ENCODE measurements around the gene ZFYVE21.
A peak's percentile ranks its signal among the peaks of the same experiment; 100 is the strongest.

The ZFYVE21 gene

GRCh38 chr14:103697603-103698379 is 17.8 kb upstream of the ZFYVE21 start:
- no peaks in the 10 kb centered on the region for H3K27me3 Mint-ChIP-seq
- no peak for DNase-seq
- no peaks in the 10 kb centered on the region for H3K9me3 Mint-ChIP-seq

GRCh38 chr14:103698380-103699260 is 17.0 kb upstream of the ZFYVE21 start:
- Mint-ChIP-seq H3K36me3 (ENCODE audit: low read depth) (peaks cover 14% of the 10 kb centered on the region), H3K9me3 (no peaks in the 10 kb centered on the region), H3K4me1 (peaks cover 3% of the 10 kb centered on the region), H3K27me3 (no peaks in the 10 kb centered on the region), H3K4me3 (no peak overlapping the region), H3K27ac (no peak overlapping the region)
- ATAC-seq = no peak
- no peak for DNase-seq

More at GRCh38 chr14:103697603-103698379, 17.8 kb upstream of the ZFYVE21 start:
- no peak overlapping the region for H3K4me3 Mint-ChIP-seq
- no peak for ATAC-seq
- H3K4me1 Mint-ChIP-seq = peaks cover 3% of the 10 kb centered on the region
- H3K36me3 Mint-ChIP-seq (ENCODE audit: low read depth) = peaks cover 10% of the 10 kb centered on the region
- no peak overlapping the region for H3K27ac Mint-ChIP-seq

GRCh38 chr14:103699261-103699661 is 16.3 kb upstream of the ZFYVE21 start:
- no peak for ATAC-seq
- H3K4me1 Mint-ChIP-seq = peaks cover 3% of the 10 kb centered on the region
- no peak for DNase-seq
- peaks cover 15% of the 10 kb centered on the region for H3K36me3 Mint-ChIP-seq (ENCODE audit: low read depth)
- H3K27ac Mint-ChIP-seq = peak overlapping the region; percentile 67
- H3K27me3 Mint-ChIP-seq = no peaks in the 10 kb centered on the region
- no peak overlapping the region for H3K4me3 Mint-ChIP-seq
- H3K9me3 Mint-ChIP-seq = no peaks in the 10 kb centered on the region

GRCh38 chr14:103699901-103700752 is 15.5 kb upstream of the ZFYVE21 start:
- H3K36me3 Mint-ChIP-seq (ENCODE audit: low read depth) = peaks cover 16% of the 10 kb centered on the region
- no peaks in the 10 kb centered on the region for H3K27me3 Mint-ChIP-seq
- no peaks in the 10 kb centered on the region for H3K9me3 Mint-ChIP-seq
- peaks cover 4% of the 10 kb centered on the region for H3K4me1 Mint-ChIP-seq
- no peak overlapping the region for H3K4me3 Mint-ChIP-seq
- ATAC-seq = no peak
- no peak for DNase-seq
- H3K27ac Mint-ChIP-seq = peak overlapping the region; percentile 67

- Mint-ChIP-seq H3K27ac (no peak overlapping the region), H3K27me3 (no peaks in the 10 kb centered on the region), H3K9me3 (no peaks in the 10 kb centered on the region), H3K4me1 (peaks cover 3% of the 10 kb centered on the region), H3K4me3 (no peak overlapping the region), H3K36me3 (ENCODE audit: low read depth) (peaks cover 17% of the 10 kb centered on the region)
- ATAC-seq = no peak
- DNase-seq = no peak
Measured at GRCh38 chr14:103700753-103701490, 14.7 kb upstream of the ZFYVE21 start.

- peaks cover 1% of the 10 kb centered on the region for H3K4me1 Mint-ChIP-seq
- H3K4me3 Mint-ChIP-seq = no peak overlapping the region
- H3K9me3 Mint-ChIP-seq = no peaks in the 10 kb centered on the region
- no peak for ATAC-seq
- peak overlapping the region; percentile 67 for H3K27ac Mint-ChIP-seq
- peaks cover 17% of the 10 kb centered on the region for H3K36me3 Mint-ChIP-seq (ENCODE audit: low read depth)
- DNase-seq = no peak
- H3K27me3 Mint-ChIP-seq = no peaks in the 10 kb centered on the region
Measured at GRCh38 chr14:103702095-103702494, 13.5 kb upstream of the ZFYVE21 start.

GRCh38 chr14:103702497-103703432 is 12.8 kb upstream of the ZFYVE21 start:
- H3K27ac Mint-ChIP-seq = peak overlapping the region; percentile 41
- ATAC-seq (no peak), DNase-seq (no peak)
- no peaks in the 10 kb centered on the region for H3K9me3 Mint-ChIP-seq
- H3K4me3 Mint-ChIP-seq = no peak overlapping the region
- H3K36me3 Mint-ChIP-seq (ENCODE audit: low read depth) = peaks cover 15% of the 10 kb centered on the region
- peaks cover 1% of the 10 kb centered on the region for H3K4me1 Mint-ChIP-seq
- no peaks in the 10 kb centered on the region for H3K27me3 Mint-ChIP-seq

GRCh38 chr14:103703433-103704385 is 11.9 kb upstream of the ZFYVE21 start:
- Mint-ChIP-seq H3K9me3 (no peaks in the 10 kb centered on the region), H3K36me3 (ENCODE audit: low read depth) (peaks cover 18% of the 10 kb centered on the region), H3K4me3 (no peak overlapping the region), H3K27me3 (no peaks in the 10 kb centered on the region), H3K4me1 (peaks cover 1% of the 10 kb centered on the region), H3K27ac (no peak overlapping the region)
- DNase-seq (no peak), ATAC-seq (no peak)

- ATAC-seq (no peak), DNase-seq (no peak)
- Mint-ChIP-seq H3K36me3 (ENCODE audit: low read depth) (peaks cover 23% of the 10 kb centered on the region), H3K4me1 (peaks cover 1% of the 10 kb centered on the region), H3K27me3 (no peaks in the 10 kb centered on the region), H3K4me3 (no peak overlapping the region), H3K9me3 (no peaks in the 10 kb centered on the region), H3K27ac (peak overlapping the region; percentile 52)
Measured at GRCh38 chr14:103704708-103705107, 10.9 kb upstream of the ZFYVE21 start.

- peaks cover 23% of the 10 kb centered on the region for H3K36me3 Mint-ChIP-seq (ENCODE audit: low read depth)
Measured at GRCh38 chr14:103705118-103705503, 10.5 kb upstream of the ZFYVE21 start.

GRCh38 chr14:103705504-103706284 is 9.9 kb upstream of the ZFYVE21 start:
- ATAC-seq (no peak), DNase-seq (no peak)
- Mint-ChIP-seq H3K9me3 (no peaks in the 10 kb centered on the region), H3K4me3 (no peak overlapping the region), H3K27ac (no peak overlapping the region), H3K4me1 (peaks cover 1% of the 10 kb centered on the region), H3K36me3 (ENCODE audit: low read depth) (peaks cover 23% of the 10 kb centered on the region), H3K27me3 (no peaks in the 10 kb centered on the region)

More at GRCh38 chr14:103705118-103705503, 10.5 kb upstream of the ZFYVE21 start:
- no peaks in the 10 kb centered on the region for H3K9me3 Mint-ChIP-seq
- no peak for DNase-seq
- ATAC-seq = no peak
- H3K27ac Mint-ChIP-seq = peak overlapping the region; percentile 52
- no peak overlapping the region for H3K4me3 Mint-ChIP-seq
- peaks cover 1% of the 10 kb centered on the region for H3K4me1 Mint-ChIP-seq
- no peaks in the 10 kb centered on the region for H3K27me3 Mint-ChIP-seq

Data from activated naive CD8-positive, alpha-beta T cell treated with anti-CD3 and anti-CD28 coated beads, Interleukin-2, amount 50 U/mL, for 24 hours (primary cell).